ENCODE results near the gene MX2.

DNA sequence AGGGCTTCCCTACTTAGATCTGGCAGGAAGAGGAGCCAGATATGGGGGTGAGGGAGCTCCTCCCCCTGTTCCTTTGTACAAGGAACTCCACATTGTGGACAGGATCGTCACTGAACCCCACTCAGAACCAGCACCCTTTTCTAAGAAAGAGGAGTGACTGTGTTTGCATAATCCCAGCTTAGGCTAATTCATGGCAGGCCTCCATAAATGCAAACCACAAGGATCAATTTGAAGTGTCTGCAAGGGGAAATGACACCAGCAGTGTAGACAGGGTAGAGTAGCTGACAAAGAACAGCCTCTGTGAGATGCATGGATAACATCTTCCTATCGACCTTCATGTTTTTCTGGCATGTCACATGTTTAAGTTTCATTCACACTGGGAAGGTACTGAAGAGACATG, 75.9 kb downstream of the MX2 start:
- no peak for TF ChIP-seq TAF1 (IDR thresholded peaks at IDR 0.05; ENCODE audit: control insufficient read depth, extremely low read depth, insufficient read depth, low read length, severe bottlenecking)
- no peak for TF ChIP-seq CHD2 (IDR thresholded peaks at IDR 0.05; ENCODE audit: low read depth, low read length)
- TF ChIP-seq, protein P1, sequence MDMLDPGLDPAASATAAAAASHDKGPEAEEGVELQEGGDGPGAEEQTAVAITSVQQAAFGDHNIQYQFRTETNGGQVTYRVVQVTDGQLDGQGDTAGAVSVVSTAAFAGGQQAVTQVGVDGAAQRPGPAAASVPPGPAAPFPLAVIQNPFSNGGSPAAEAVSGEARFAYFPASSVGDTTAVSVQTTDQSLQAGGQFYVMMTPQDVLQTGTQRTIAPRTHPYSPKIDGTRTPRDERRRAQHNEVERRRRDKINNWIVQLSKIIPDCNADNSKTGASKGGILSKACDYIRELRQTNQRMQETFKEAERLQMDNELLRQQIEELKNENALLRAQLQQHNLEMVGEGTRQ (CRISPR knock-in tag; IDR thresholded peaks at IDR 0.05) = no peak
- TF ChIP-seq, protein P2, sequence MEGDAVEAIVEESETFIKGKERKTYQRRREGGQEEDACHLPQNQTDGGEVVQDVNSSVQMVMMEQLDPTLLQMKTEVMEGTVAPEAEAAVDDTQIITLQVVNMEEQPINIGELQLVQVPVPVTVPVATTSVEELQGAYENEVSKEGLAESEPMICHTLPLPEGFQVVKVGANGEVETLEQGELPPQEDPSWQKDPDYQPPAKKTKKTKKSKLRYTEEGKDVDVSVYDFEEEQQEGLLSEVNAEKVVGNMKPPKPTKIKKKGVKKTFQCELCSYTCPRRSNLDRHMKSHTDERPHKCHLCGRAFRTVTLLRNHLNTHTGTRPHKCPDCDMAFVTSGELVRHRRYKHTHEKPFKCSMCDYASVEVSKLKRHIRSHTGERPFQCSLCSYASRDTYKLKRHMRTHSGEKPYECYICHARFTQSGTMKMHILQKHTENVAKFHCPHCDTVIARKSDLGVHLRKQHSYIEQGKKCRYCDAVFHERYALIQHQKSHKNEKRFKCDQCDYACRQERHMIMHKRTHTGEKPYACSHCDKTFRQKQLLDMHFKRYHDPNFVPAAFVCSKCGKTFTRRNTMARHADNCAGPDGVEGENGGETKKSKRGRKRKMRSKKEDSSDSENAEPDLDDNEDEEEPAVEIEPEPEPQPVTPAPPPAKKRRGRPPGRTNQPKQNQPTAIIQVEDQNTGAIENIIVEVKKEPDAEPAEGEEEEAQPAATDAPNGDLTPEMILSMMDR (IDR thresholded peaks at IDR 0.05 in 2 of 3, conservative IDR thresholded peaks at IDR 0.05 in 1 of 3; ENCODE audit: insufficient read depth in 2 of 3, low read depth in 1 of 3, low read length in 3 of 3) = no peak

Measured in K562 (cell line).